CD14-positive monocyte (primary cell): Measurements from ENCODE around the gene CCS. TPM values are rescaled to one million over a fixed set of nuclear protein-coding genes. Genes with fewer than 3 reads are reported as not detected.

Source experiments
- DNase-seq, 3 donors: peaks; one replicate each; pipeline ENCODE4 v3.0.0-alpha.2; 2011 to 2022
- H2AFZ ChIP-seq: 2 replicates; pipeline ENCODE4 v1.6.0; 2012; ENCODE audit warnings: mild to moderate bottlenecking, low read depth, low read length, inconsistent platforms; ENCODE audit not compliant: insufficient read depth, poor library complexity, severe bottlenecking
- H3K27ac ChIP-seq, 2 donors: 1 replicate in 1 of 2; 2 replicates in 1 of 2; pipeline ENCODE4 v1.5.1; 2012 to 2013; ENCODE audit warnings: low read length in 2 of 2, control low read depth in 1 of 2, inconsistent platforms in 1 of 2, low read depth in 1 of 2, mild to moderate bottlenecking in 1 of 2
- H3K27me3 ChIP-seq, 2 donors: one replicate each; pipeline versions ENCODE4 v1.6.0 to v1.6.1; 2011 to 2013; ENCODE audit warnings: low read length in 2 of 2; ENCODE audit not compliant: control insufficient read depth in 2 of 2, insufficient read depth in 2 of 2
- H3K36me3 ChIP-seq, 2 donors: replicated peaks in 1 of 2; 1 replicate in 1 of 2; 2 replicates in 1 of 2; pipeline versions ENCODE4 v1.5.1 to v1.6.1; 2012 to 2013; ENCODE audit warnings: low read length in 2 of 2, control low read depth in 1 of 2, inconsistent platforms in 1 of 2, mild to moderate bottlenecking in 1 of 2; ENCODE audit not compliant: insufficient read depth in 2 of 2, control insufficient read depth in 1 of 2
- H3K4me1 ChIP-seq, 2 donors: 1 replicate in 1 of 2; 2 replicates in 1 of 2; pipeline versions ENCODE4 v1.5.1 to v1.6.1; 2012 to 2013; ENCODE audit warnings: low read length in 2 of 2, control low read depth in 1 of 2, inconsistent platforms in 1 of 2, mild to moderate bottlenecking in 1 of 2, moderate library complexity in 1 of 2; ENCODE audit not compliant: insufficient read depth in 2 of 2, control insufficient read depth in 1 of 2
- H3K4me2 ChIP-seq: replicated peaks from 2 replicates; pipeline ENCODE3; 2012; ENCODE audit warnings: low read length, moderate library complexity, mild to moderate bottlenecking; ENCODE audit not compliant: poor library complexity, severe bottlenecking; ENCODE audit errors: extremely low read depth
- H3K4me3 ChIP-seq, 3 experiments: fragments of 200-600 bp in 1 of 3; sonication (generic) in 1 of 3; replicated peaks in 1 of 3; 1 replicate in 2 of 3; 2 replicates in 1 of 3; pipeline ENCODE4 v1.5.1; 2011 to 2013; ENCODE audit warnings: low read length in 3 of 3, mild to moderate bottlenecking in 3 of 3, control low read depth in 2 of 3, low read depth in 2 of 3, inconsistent platforms in 1 of 3, moderate library complexity in 1 of 3
- H3K79me2 ChIP-seq: 2 replicates; pipeline ENCODE4 v1.6.0; 2012; ENCODE audit warnings: mild to moderate bottlenecking, control low read depth, inconsistent platforms, low read length, moderate library complexity; ENCODE audit not compliant: insufficient read depth
- H3K9ac ChIP-seq: 2 replicates; pipeline ENCODE4 v1.6.0; 2017; ENCODE audit warnings: low read length, mild to moderate bottlenecking; ENCODE audit not compliant: insufficient read depth, poor library complexity, severe bottlenecking
- H3K9me3 ChIP-seq, 2 donors: replicated peaks in 1 of 2; 1 replicate in 1 of 2; 2 replicates in 1 of 2; pipeline versions ENCODE4 v1.5.1 to v1.6.1; 2012 to 2013; ENCODE audit warnings: low read length in 2 of 2, control low read depth in 1 of 2; ENCODE audit not compliant: control insufficient read depth in 1 of 2, insufficient read depth in 1 of 2
- H4K20me1 ChIP-seq: 2 replicates; pipeline ENCODE4 v1.6.0; 2012; ENCODE audit warnings: mild to moderate bottlenecking, low read length, control low read depth, moderate library complexity; ENCODE audit not compliant: insufficient read depth
- H3K27ac Mint-ChIP-seq, 7 donors: one replicate each; pipeline ENCODE4 v1.8.0; 2020; ENCODE audit warnings: mild to moderate bottlenecking in 7 of 7, mixed read lengths in 7 of 7, moderate library complexity in 6 of 7, inconsistent platforms in 2 of 7
- H3K27me3 Mint-ChIP-seq, 3 donors: one replicate each; pipeline ENCODE4 v1.8.0; 2021 to 2022; ENCODE audit warnings: low read depth in 3 of 3, mild to moderate bottlenecking in 3 of 3, mixed read lengths in 3 of 3, moderate library complexity in 3 of 3, inconsistent platforms in 1 of 3
- H3K36me3 Mint-ChIP-seq, 2 donors: one replicate each; pipeline ENCODE4 v1.8.0; 2020; ENCODE audit warnings: mixed read lengths in 2 of 2, inconsistent platforms in 1 of 2, mild to moderate bottlenecking in 1 of 2
- H3K4me1 Mint-ChIP-seq: one replicate; pipeline ENCODE4 v1.8.0; 2020; ENCODE audit warnings: mild to moderate bottlenecking, mixed read lengths
- H3K4me3 Mint-ChIP-seq, 2 donors: one replicate each; pipeline ENCODE4 v1.8.0; 2020; ENCODE audit warnings: mild to moderate bottlenecking in 2 of 2, mixed read lengths in 2 of 2, moderate library complexity in 1 of 2
- H3K9me3 Mint-ChIP-seq, 7 donors: one replicate each; pipeline ENCODE4 v1.8.0; 2020 to 2022; ENCODE audit warnings: mixed read lengths in 7 of 7, mild to moderate bottlenecking in 6 of 7, moderate library complexity in 6 of 7, inconsistent platforms in 2 of 7
- CTCF ChIP-seq: fragments of 200-600 bp; IDR thresholded peaks from one replicate; pipeline ENCODE4 v1.8.0; 2022; ENCODE audit warnings: antibody characterized with exemption, mild to moderate bottlenecking
- WGBS: methylation state at CpG from one replicate; pipeline ENCODE4 v1.1.5; 2013; ENCODE audit warnings: missing lambda C conversion rate; ENCODE audit not compliant: insufficient coverage; 5-methylcytosine and 5-hydroxymethylcytosine counted together
- intact Hi-C, 2 donors: fragments of 100-400 bp; cut with micrococcal nuclease; formaldehyde crosslinking; loops; one replicate each; pipeline versions ENCODE4 v1.15.0 to v1.15.1; 2023
- polyA plus RNA-seq, 3 donors: library from polyadenylated mRNA; depleted of rRNA in 1 of 3; unstranded in 2 of 3; stranded (reverse) in 1 of 3; fragments of 300-500 nt in 2 of 3; fragments of >200 nt in 1 of 3; fragmentation: Illumina TruSeq in 2 of 3; gene quantifications; 1 replicate in 2 of 3; 2 replicates in 1 of 3; pipeline ENCODE4 v1.2.3, GENCODE V29; 2012 to 2021

Gene CCS
- polyA plus RNA-seq, 3 donors: 26.9 to 67.9 (median 37.0) TPM

DNA sequence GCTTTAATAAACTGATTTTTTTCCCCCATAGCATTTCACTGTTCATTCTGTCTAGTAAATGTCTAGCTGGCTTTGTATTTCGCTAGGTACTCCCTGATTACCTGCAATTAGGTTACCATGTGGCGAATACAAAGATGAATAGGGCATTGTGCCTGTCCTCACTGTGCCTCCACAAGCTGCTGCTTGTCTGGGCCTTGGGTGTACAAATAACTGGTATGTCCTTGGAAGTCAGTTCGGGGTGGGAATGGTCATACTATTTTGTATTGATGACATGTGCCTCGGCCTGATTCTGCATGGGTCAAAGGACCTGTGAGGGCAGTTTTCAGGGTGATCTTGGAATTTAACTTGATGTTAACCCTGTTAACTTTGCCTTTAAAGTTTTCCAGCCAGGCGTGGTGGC lies 56.9 kb downstream of the CCS start:
- intact Hi-C loops: no loop called here

GRCh38 chr11:66651016-66651415 lies 58.0 kb downstream of the CCS start:
- peaks cover 8% of the 10 kb centered on the region for H3K4me1 Mint-ChIP-seq
- no peak overlapping the region for H2AFZ ChIP-seq
- H3K9me3 ChIP-seq: no peaks in the 10 kb centered on the region
- H3K27me3 ChIP-seq: no peaks in the 10 kb centered on the region
- H3K4me3 Mint-ChIP-seq: no peak overlapping the region
- no peaks in the 10 kb centered on the region for H3K4me1 ChIP-seq
- 100% methylated on average over 1 of the region's 2 CpGs for WGBS
- TF ChIP-seq CTCF: no peak
- no peak overlapping the region for H3K4me2 ChIP-seq
- peaks cover 29 to 82% of the 10 kb centered on the region in 2 donors for H3K36me3 ChIP-seq
- no peak overlapping the region for H3K9ac ChIP-seq
- peaks cover 53 to 93% of the 10 kb centered on the region in 2 donors for H3K36me3 Mint-ChIP-seq
- H3K79me2 ChIP-seq: peaks cover 88% of the 10 kb centered on the region
- peaks cover 80% of the 10 kb centered on the region for H4K20me1 ChIP-seq
- no peak overlapping the region for H3K4me3 ChIP-seq
- no peaks in the 10 kb centered on the region for H3K9me3 Mint-ChIP-seq
- peak in 1 of 3 donors; percentile 55 for DNase-seq
- intact Hi-C loops: no loop called here
- H3K27ac Mint-ChIP-seq: peak overlapping the region in 1 of 7 donors; percentile 66
- peaks cover 0 to 2% (median 0%) of the 10 kb centered on the region in 3 donors for H3K27me3 Mint-ChIP-seq
- H3K27ac ChIP-seq: no peak overlapping the region

More for the DNA sequence above, 56.9 kb downstream of the CCS start:
- no peak for DNase-seq
- 100% methylated on average over 5 of the region's 5 CpGs for WGBS
- no peak for TF ChIP-seq CTCF
- Histone ChIP-seq H3K9ac (no peak overlapping the region), H4K20me1 (peaks cover 91% of the 10 kb centered on the region), H3K27ac (no peak overlapping the region), H3K4me3 (no peak overlapping the region), H3K4me1 (no peaks in the 10 kb centered on the region), H3K36me3 (peaks cover 40 to 86% of the 10 kb centered on the region in 2 donors), H3K9me3 (no peaks in the 10 kb centered on the region), H3K4me2 (no peak overlapping the region), H3K79me2 (peaks cover 90% of the 10 kb centered on the region), H3K27me3 (no peaks in the 10 kb centered on the region), H2AFZ (no peak overlapping the region)
- peaks cover 62 to 93% of the 10 kb centered on the region in 2 donors for H3K36me3 Mint-ChIP-seq
- peaks cover 14% of the 10 kb centered on the region for H3K4me1 Mint-ChIP-seq
- peak overlapping the region in 4 of 7 donors; percentile 35 to 48 (median 38) for H3K27ac Mint-ChIP-seq
- H3K27me3 Mint-ChIP-seq: peaks cover 0 to 2% (median 0%) of the 10 kb centered on the region in 3 donors
- H3K4me3 Mint-ChIP-seq: no peak overlapping the region
- H3K9me3 Mint-ChIP-seq: no peaks in the 10 kb centered on the region
